HepG2 (cell line): Measurements from ENCODE around the gene RIPK3. TPM values are rescaled to one million over a fixed set of nuclear protein-coding genes. Genes with fewer than 3 reads are reported as not detected.

Experiments
- CREB1 ChIP-seq, 2 experiments: fragments of 450-650 bp in 1 of 2; IDR thresholded peaks; 2 replicates each; pipeline ENCODE4 v1.6.1; 2016 to 2017; ENCODE audit warnings: control low read depth in 1 of 2, mild to moderate bottlenecking in 1 of 2, missing compliant biosample characterization in 1 of 2, missing genetic modification characterization in 1 of 2
- DNMT1 ChIP-seq: sonication (generic); formaldehyde crosslinking; IDR thresholded peaks from 2 replicates; pipeline ENCODE4 v1.5.1; 2020; ENCODE audit warnings: mild to moderate bottlenecking, missing genetic modification reagents
- EP300 ChIP-seq, 3 experiments: sonication (generic) in 1 of 3; formaldehyde crosslinking in 1 of 3; IDR thresholded peaks; 2 replicates each; pipeline versions ENCODE4 v1.5.1 to v1.6.1; 2011 to 2020; ENCODE audit warnings: low read depth in 2 of 3, low read length in 2 of 3, borderline replicate concordance in 1 of 3, improper control_type of control experiment in 1 of 3, mild to moderate bottlenecking in 1 of 3, missing genetic modification reagents in 1 of 3, moderate library complexity in 1 of 3
- FOXO4 ChIP-seq: sonication (generic); formaldehyde crosslinking; conservative IDR thresholded peaks from 2 replicates; pipeline ENCODE4 v1.8.1; 2023; ENCODE audit warnings: missing genetic modification reagents
- FOXP1 ChIP-seq, 2 experiments: fragments of 450-650 bp in 1 of 2; IDR thresholded peaks; 2 replicates each; pipeline ENCODE4 v1.6.1; 2017 to 2018; ENCODE audit warnings: antibody characterized with exemption in 1 of 2
- GATAD2A ChIP-seq: IDR thresholded peaks from 2 replicates; pipeline ENCODE4 v1.6.1; 2016
- GPN1 ChIP-seq: sonication (generic); formaldehyde crosslinking; IDR thresholded peaks from 2 replicates; pipeline ENCODE4 v1.5.1; 2020; ENCODE audit warnings: missing genetic modification reagents, borderline replicate concordance
- HDAC2 ChIP-seq: sonication (generic); formaldehyde crosslinking; IDR thresholded peaks from 2 replicates; pipeline ENCODE4 v1.4.0; 2020; ENCODE audit warnings: missing genetic modification reagents
- JDP2 ChIP-seq: sonication (generic); formaldehyde crosslinking; IDR thresholded peaks from 2 replicates; pipeline ENCODE4 v1.8.1; 2022; ENCODE audit warnings: missing genetic modification reagents, borderline replicate concordance
- MNT ChIP-seq: fragments of 450-650 bp; IDR thresholded peaks from 2 replicates; pipeline ENCODE4 v1.6.1; 2016
- MTF2 ChIP-seq: sonication (generic); formaldehyde crosslinking; IDR thresholded peaks from 2 replicates; pipeline ENCODE4 v1.5.0; 2020; ENCODE audit warnings: missing genetic modification reagents, borderline replicate concordance
- NFATC3 ChIP-seq: sonication (generic); formaldehyde crosslinking; IDR thresholded peaks from 2 replicates; pipeline ENCODE4 v1.5.1; 2020; ENCODE audit warnings: mild to moderate bottlenecking, missing genetic modification reagents
- NFKB2 ChIP-seq: sonication (generic); formaldehyde crosslinking; IDR thresholded peaks from 2 replicates; pipeline ENCODE4 v1.4.0; 2020; ENCODE audit warnings: missing genetic modification reagents, borderline replicate concordance
- SUZ12 ChIP-seq: fragments of 150-350 bp; IDR thresholded peaks from 2 replicates; pipeline ENCODE4 v1.6.1; 2014; ENCODE audit warnings: low read depth, low read length
- TBX2 ChIP-seq: sonication (generic); formaldehyde crosslinking; IDR thresholded peaks from 2 replicates; pipeline ENCODE4 v1.5.0; 2020; ENCODE audit warnings: missing genetic modification reagents, mild to moderate bottlenecking, borderline replicate concordance
- TSC22D2 ChIP-seq: sonication (generic); formaldehyde crosslinking; IDR thresholded peaks from 2 replicates; pipeline ENCODE4 v1.5.1; 2020; ENCODE audit warnings: missing genetic modification reagents, mild to moderate bottlenecking, borderline replicate concordance
- ZFP36L2 ChIP-seq: sonication (generic); formaldehyde crosslinking; IDR thresholded peaks from 2 replicates; pipeline ENCODE4 v1.4.0; 2020; ENCODE audit warnings: missing genetic modification reagents
- ZNF232 ChIP-seq: sonication (generic); formaldehyde crosslinking; IDR thresholded peaks from 2 replicates; pipeline ENCODE4 v1.4.0; 2020; ENCODE audit warnings: missing genetic modification reagents, borderline replicate concordance
- ZNF468 ChIP-seq: sonication (generic); formaldehyde crosslinking; IDR thresholded peaks from 2 replicates; pipeline ENCODE4 v1.8.0; 2022; ENCODE audit warnings: mild to moderate bottlenecking, moderate library complexity, missing genetic modification reagents
- ZNF501 ChIP-seq: sonication (generic); formaldehyde crosslinking; IDR thresholded peaks from 2 replicates; pipeline ENCODE4 v1.5.1; 2020; ENCODE audit warnings: mild to moderate bottlenecking, moderate library complexity, missing genetic modification reagents
- ZNF7 ChIP-seq: IDR thresholded peaks from 2 replicates; pipeline ENCODE4 v1.6.1; 2016; ENCODE audit warnings: missing biosample characterization, missing genetic modification reagents
- ZNF749 ChIP-seq: sonication (generic); formaldehyde crosslinking; IDR thresholded peaks from 2 replicates; pipeline ENCODE4 v1.8.0; 2022; ENCODE audit warnings: mild to moderate bottlenecking, missing genetic modification reagents, moderate library complexity, borderline replicate concordance
- ZNF839 ChIP-seq: sonication (generic); formaldehyde crosslinking; IDR thresholded peaks from 2 replicates; pipeline ENCODE4 v1.4.0; 2020; ENCODE audit warnings: missing genetic modification reagents, mild to moderate bottlenecking, borderline replicate concordance
- polyA plus RNA-seq, 8 experiments: library from polyadenylated mRNA; depleted of rRNA in 3 of 8; stranded (reverse) in 7 of 8; unstranded in 1 of 8; fragments of >200 nt; fragmentation: Illumina TruSeq in 4 of 8; extraction: Trizol in 4 of 8; gene quantifications; 2 replicates each; pipeline versions ENCODE4 v1.2.1 to v1.2.3, GENCODE V29; 2011 to 2016; ENCODE audit warnings: low read depth in 4 of 8, missing spikeins in 1 of 8, mixed read lengths in 1 of 8; ENCODE audit not compliant: insufficient read depth in 1 of 8
- total RNA-seq, 5 experiments: library from RNA; depleted of rRNA; stranded (reverse); fragments of >200 nt; fragmentation: Illumina TruSeq; extraction: Trizol; gene quantifications; 2 replicates each; pipeline ENCODE4 v1.2.3, GENCODE V29; 2016; ENCODE audit warnings: low read depth in 1 of 5
- TF ChIP-seq, protein P1 (sequence below): IDR thresholded peaks from 2 replicates; pipeline ENCODE4 v1.6.1; 2012; ENCODE audit warnings: inconsistent platforms
- TF ChIP-seq, protein P2 (sequence below): sonication (generic); formaldehyde crosslinking; IDR thresholded peaks from 2 replicates; pipeline ENCODE4 v1.8.0; 2022; ENCODE audit warnings: missing genetic modification reagents, mild to moderate bottlenecking, borderline replicate concordance

Gene RIPK3
- total and polyA plus RNA-seq, 2 of the 13 experiments (the other 11 are each of a cell fraction or from before 2014, with no cell fraction given), result not detected

DNA sequence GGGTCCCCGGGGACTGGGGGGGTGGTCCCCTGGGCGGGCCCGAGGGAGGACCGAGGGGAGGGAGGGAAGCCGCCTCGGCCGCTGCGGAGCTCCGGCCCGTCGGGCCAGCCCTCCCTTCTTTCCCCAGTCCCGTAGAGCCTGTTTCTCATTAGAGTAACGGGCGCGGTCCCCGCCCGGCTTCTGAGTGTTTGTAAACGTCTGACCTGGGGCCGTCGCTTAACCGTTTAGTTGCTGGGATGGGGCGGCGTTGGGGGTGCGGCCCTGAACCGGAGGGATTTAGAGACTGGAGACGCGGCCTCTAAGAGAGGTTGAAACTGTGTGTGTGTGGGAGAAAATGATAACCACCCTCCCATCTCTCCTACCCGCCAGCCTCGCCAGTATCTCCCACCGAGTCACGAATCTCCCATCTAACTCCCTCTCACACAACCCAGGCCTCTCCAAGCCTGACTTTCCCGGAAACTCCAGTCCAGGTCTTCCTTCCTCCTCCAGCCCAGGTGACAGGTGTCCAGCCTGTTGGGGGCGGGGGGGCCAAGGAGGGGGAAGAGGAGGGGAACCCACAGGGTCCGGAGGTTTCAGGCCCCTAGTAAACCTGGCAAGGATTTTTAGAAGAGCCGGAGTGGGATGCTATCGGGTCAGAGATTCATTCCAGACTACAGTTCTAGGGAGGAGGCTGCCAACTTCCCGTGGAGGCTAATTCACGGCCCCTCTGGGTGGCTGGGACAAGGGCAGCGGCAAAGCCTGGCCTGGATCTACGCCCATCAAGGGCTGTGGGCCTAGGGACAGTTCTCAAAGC, 27.1 kb upstream of the RIPK3 start (continued):
- peak; percentile 59 for TF ChIP-seq TBX2 (CRISPR knock-in tag)
- TF ChIP-seq NFKB2 (CRISPR knock-in tag), result peak; percentile 32; the same call in 1 of the 2 replicates
- TF ChIP-seq, protein P1, sequence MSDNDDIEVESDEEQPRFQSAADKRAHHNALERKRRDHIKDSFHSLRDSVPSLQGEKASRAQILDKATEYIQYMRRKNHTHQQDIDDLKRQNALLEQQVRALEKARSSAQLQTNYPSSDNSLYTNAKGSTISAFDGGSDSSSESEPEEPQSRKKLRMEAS, result peak; percentile 25; the same call in 1 of the 2 replicates
- TF ChIP-seq MTF2 (CRISPR knock-in tag), result peak; percentile 98
- TF ChIP-seq ZFP36L2 (CRISPR knock-in tag), result peak; percentile 58; the same call in 1 of the 2 replicates
- no peak for TF ChIP-seq FOXP1 (IDR thresholded peaks at IDR 0.05)
- TF ChIP-seq FOXP1 (CRISPR knock-in tag; IDR thresholded peaks at IDR 0.05), result 0 out of 2 replicates have a peak, but pooled peaks have one; percentile 13
- peak; percentile 97; the same call in 1 of the 2 replicates for TF ChIP-seq FOXO4
- peak; percentile 63; the same call in 1 of the 2 replicates for TF ChIP-seq DNMT1
- no peak for TF ChIP-seq NFATC3 (CRISPR knock-in tag)
- peak; percentile 12 for TF ChIP-seq HDAC2 (CRISPR knock-in tag)
- 0 out of 2 replicates have a peak, but pooled peaks have one; percentile 29 for TF ChIP-seq ZNF501 (CRISPR knock-in tag)
- peak; percentile 28; the same call in 1 of the 2 replicates for TF ChIP-seq CREB1 (IDR thresholded peaks at IDR 0.05)
- no peak for TF ChIP-seq CREB1 (CRISPR knock-in tag; IDR thresholded peaks at IDR 0.05)
- 0 out of 2 replicates have a peak, but pooled peaks have one; percentile 7 for TF ChIP-seq MNT
- TF ChIP-seq EP300 (IDR thresholded peaks at IDR 0.05; ENCODE audit: low read depth in 2 of 2, low read length in 2 of 2), result peak in 1 of 2 experiments; percentile 29; a peak in 1 of 4 replicates
- no peak for TF ChIP-seq EP300 (CRISPR knock-in tag; IDR thresholded peaks at IDR 0.05; ENCODE audit: borderline replicate concordance)
- TF ChIP-seq ZNF232 (CRISPR knock-in tag), result no peak
- peak; percentile 34 for TF ChIP-seq GPN1 (CRISPR knock-in tag)
- peak; percentile 71; the same call in 1 of the 2 replicates for TF ChIP-seq ZNF749 (CRISPR knock-in tag)
- TF ChIP-seq, protein P2, sequence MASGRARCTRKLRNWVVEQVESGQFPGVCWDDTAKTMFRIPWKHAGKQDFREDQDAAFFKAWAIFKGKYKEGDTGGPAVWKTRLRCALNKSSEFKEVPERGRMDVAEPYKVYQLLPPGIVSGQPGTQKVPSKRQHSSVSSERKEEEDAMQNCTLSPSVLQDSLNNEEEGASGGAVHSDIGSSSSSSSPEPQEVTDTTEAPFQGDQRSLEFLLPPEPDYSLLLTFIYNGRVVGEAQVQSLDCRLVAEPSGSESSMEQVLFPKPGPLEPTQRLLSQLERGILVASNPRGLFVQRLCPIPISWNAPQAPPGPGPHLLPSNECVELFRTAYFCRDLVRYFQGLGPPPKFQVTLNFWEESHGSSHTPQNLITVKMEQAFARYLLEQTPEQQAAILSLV, result 0 out of 2 replicates have a peak, but pooled peaks have one; percentile 54
- peak; percentile 64; the same call in 1 of the 2 replicates for TF ChIP-seq ZNF839 (CRISPR knock-in tag)
- no peak for TF ChIP-seq TSC22D2 (CRISPR knock-in tag)
- no peak for TF ChIP-seq SUZ12
- peak; percentile 64; the same call in 1 of the 2 replicates for TF ChIP-seq GATAD2A (CRISPR knock-in tag)
- no peak; the same call in 1 of the 2 replicates for TF ChIP-seq ZNF7
- TF ChIP-seq JDP2, result no peak
- TF ChIP-seq ZNF468, result peak; percentile 76; the same call in 1 of the 2 replicates
